GM18873 (cell line): Measurements from ENCODE around the gene MEX3A.
A peak's percentile ranks its signal among the peaks of the same experiment; 100 is the strongest.

Experiments used
- ATAC-seq: cut with Tn5 transposase; IDR thresholded peaks from one replicate; pipeline ENCODE4 v1.9.1; 2021; ENCODE audit warnings: mild to moderate bottlenecking, moderate library complexity, moderate number of reproducible peaks; ENCODE audit not compliant: unreplicated experiment, low FRiP score

Gene MEX3A

GRCh38 chr1:156103521-156103947 is 21.3 kb upstream of the MEX3A start:
- no peak for ATAC-seq

- no peak for ATAC-seq
Observed at GRCh38 chr1:156102633-156103511, 20.6 kb upstream of the MEX3A start.

DNA sequence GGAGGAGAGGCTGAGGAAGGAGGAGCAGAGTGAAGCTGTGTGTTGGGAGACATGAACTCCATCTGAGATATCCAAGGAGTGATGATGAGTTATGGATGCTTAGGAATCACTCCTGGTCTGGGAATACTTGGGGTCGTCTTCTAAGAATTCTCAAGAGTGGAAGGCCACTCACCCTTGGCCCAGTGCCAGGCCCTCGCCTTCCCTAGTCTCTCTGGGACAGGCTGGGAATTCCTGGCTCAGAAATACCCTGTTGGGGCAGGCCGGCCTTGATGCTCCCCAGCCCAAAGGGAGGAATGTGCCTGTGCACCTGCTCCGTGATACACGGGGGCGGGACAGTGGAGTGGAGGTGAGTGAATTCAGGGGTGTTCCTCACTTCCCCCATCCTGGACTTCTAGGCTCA is 19.6 kb upstream of the MEX3A start:
- no peak for ATAC-seq

- no peak for ATAC-seq
Observed at GRCh38 chr1:156100205-156100995, 18.1 kb upstream of the MEX3A start.

DNA sequence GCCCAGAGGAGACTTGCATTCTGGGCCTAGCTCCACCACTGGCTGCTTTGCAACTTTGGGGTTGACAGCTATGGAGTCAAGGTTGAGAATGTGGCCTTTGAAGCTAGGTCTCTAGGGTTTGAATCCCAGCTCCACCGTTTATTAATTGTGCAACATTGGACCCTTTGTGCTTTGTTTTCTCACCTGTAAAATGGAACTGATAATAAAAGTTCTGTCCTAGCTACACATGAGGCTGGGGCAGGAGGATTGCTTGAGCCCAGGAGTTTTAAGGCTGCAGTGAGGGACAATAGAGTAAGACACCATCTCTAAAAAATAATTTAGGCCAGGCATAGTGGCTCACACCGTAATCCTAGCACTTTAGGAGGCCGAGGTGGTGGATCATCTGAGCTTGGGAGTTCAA is 17.0 kb upstream of the MEX3A start:
- no peak for ATAC-seq

DNA sequence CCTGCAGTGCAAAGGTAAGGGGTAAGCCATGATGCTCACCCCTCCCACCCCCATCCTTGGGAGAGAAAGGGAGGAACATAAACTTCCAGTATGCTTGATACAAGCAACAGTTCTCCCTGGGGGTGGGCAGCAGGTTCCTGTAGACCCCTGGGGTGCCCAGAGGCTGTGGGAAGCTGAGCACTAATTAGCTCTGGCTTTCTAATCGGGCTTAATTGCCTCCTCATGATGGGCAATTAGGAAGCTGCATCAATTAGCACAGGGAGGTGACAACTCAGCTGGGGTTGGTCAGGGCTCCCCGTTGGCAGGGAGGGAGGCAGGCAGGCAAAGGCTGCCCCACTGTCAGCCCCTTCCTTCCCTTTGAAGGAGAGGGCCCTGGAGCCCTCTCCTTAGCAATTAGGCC is 16.5 kb upstream of the MEX3A start:
- no peak for ATAC-seq

DNA sequence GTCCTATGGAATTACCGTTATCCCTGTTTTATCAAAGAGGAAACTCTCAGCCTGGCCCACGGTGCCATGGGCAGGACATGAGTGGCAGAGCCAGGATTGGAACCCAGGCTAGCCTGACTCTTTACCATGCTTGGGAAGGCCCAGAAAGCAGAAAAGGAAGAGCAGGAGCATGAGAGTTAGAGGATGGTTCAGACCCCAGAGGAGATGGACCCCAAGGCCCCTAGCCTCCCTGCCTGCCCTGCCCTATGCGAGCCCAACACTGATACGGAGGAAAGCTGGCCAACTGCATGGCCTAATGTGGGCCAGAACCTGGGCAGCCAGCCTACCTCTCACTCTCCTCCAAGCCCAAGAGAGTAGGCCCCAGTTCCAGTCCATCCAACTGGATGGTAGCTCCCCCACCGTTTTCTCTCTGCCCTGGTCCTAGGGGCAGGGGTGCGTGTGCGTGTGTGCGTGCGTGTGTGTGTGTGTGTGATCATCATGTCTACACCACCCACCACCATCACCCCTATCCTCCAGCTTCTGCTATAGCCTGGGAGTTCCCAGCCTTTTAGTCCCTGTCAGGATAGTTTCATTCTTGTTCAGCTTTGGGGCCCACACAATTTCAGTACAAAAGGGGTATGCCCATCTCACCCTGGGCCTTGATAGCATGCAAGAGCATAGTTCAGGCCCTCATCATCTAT is 15.4 kb upstream of the MEX3A start:
- ATAC-seq: no peak

GRCh38 chr1:156096640-156097391 is 14.6 kb upstream of the MEX3A start:
- ATAC-seq: peak; percentile 39

DNA sequence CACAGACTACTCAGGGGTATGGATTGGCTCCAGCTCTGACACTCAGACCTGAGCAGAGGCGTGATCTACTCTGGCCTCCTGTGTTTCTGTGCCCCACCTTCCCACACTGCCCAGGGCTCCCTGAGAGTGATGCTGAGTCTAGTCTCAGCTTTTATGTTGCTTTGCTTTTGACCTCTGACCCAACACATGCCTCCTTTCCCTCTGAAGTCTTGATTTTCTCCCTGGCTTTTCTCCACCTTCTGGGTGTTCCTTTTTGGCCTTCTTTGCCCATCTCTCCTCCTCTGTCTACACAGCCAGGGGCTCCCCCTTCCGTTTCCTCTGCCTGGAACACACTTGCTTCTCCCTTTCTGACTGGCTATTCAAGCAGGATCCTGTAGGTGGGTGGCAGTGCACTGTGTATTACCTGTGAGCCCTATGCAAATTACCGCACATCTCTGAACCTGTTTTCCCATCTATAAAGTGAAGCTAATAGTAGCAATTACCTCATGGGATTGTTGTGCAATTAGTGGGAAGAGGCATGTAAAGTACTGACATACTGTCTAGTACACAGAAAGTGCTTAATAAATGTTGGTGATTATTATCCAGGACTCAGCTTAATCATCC is 13.7 kb upstream of the MEX3A start:
- ATAC-seq: no peak

- ATAC-seq: no peak
Observed at GRCh38 chr1:156091610-156092009, 9.3 kb upstream of the MEX3A start.

- ATAC-seq: no peak
Observed at GRCh38 chr1:156090840-156091188, 8.5 kb upstream of the MEX3A start.

- no peak for ATAC-seq
Observed at GRCh38 chr1:156090138-156090839, 8.0 kb upstream of the MEX3A start.

GRCh38 chr1:156089704-156090103 is 7.4 kb upstream of the MEX3A start:
- ATAC-seq: no peak

DNA sequence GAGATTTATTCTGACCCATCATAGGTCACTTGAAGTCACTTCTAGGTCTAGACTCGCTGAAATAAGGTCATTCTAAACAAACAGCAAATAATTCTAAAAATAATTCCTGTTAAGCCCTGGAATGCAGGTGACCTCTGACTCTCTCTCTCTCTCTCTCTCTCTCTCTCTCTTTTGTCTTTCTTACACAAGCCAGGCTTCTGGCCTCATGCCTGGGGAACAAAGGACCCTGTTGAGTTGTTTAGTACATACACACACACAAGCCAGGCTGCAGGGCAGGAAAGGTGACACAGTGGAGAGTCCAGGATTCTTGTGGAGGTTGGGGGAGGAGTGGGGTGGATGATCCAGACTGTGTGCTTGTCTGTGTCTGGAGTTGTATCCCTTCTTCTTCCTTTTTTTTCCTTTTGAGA is 4.0 kb upstream of the MEX3A start:
- no peak for ATAC-seq

DNA sequence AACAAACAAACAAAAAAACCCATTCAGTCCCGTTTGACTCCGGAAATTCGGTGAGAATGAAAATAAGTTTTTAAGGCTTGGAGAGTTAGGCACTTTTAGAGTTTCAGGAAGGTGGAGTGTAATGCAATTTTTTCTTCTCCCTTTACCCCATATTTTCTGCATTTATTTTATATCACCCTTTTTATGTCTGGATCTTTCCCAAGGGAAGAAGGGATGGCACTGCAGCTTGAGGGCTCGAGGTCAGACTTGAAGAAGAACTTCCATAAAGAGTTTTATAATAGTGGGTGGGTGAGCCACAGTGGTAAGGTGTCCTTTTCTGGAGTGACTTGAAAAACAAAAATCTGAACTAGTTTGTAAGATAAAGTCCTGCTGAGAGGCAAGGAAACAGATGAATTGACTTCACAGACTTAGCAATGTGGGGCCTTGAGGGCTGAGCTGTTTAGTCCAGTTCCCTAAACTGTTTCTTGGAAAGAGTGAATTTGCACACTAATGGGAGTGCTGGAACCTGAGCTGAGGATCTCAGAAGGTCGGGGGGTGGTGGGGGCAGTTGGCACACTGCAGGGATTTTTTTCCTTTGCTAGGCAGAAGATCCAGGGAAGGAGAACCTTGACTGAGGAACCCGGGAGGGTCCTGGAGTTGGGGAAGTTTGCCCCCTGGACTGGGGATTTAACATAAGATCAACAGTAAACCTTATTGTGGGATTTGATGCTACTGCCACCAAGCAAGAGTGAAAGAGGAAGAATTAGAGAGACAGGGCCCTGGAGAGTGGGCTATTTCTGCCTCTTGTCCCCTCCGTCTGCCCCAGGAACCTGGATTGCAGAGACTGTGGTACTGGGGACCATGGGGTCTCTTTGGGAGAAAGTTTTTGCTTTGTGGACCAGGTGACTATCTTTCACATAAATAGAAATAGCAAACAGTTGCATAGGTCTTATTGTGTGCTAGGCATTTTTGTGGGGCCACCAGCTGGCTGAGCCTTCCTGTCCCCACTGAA is 1.8 kb upstream of the MEX3A start:
- ATAC-seq: no peak

GRCh38 chr1:156081917-156082308 is 352 bp downstream of the MEX3A start:
- no peak for ATAC-seq

DNA sequence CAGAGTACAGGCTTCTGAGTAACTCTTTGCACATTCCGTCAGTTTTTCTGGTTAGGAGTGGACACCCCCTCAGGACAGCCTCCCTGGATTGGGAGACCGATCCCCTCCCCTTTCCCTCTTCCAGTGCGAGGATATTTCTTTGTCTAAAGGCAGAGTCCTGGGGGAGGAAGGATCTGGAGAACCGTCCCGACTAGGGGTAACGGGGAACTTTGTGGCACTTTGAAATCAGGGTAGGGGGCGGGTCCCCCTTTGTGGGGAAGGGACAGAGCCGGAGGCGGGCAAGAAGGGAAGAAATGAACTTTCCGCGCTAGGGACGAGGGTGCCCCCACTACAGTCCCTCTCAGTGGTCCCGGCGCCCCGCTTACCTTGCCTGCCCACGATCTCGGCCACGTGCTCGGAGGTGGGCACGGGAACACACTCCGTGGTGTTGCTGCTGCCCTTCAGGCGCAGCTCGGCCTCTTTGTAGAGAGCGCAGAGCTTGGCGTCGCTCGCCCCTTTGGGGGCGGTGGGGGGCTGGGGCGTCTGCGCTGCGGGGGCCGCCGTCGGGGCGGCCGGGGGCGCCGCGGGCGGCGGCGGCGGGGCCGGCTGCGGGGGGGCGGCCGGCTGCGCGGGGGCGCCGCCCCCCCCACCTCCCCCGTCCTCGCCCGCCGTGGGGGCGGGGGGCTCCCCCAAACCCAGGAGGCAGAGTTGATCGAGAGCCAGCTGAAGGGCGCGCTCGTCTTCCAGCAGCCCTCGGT is 917 bp downstream of the MEX3A start:
- ATAC-seq: no peak

GRCh38 chr1:156080863-156081179 is 1.4 kb downstream of the MEX3A start:
- ATAC-seq: no peak
